PC-3 (cell line): ENCODE results near the gene KIF3A. TPM values are rescaled to one million over a fixed set of nuclear protein-coding genes. Genes with fewer than 3 reads are reported as not detected.

Experiments used
- ATAC-seq: fragments of 200-7000 bp; cut with Tn5 transposase; 2 replicates; pipeline ENCODE4 v1.9.1; 2020; ENCODE audit warnings: mild to moderate bottlenecking, moderate library complexity
- BruUV-seq: library from RNA; stranded (reverse); fragments of 400-500 nt; replicated peaks from 2 replicates; lab custom pipeline; 2021; lab: Mats Ljungman, UMichigan
- CTCF ChIA-PET: fragments of 300-600 bp; sonication (Branson Sonifier 250); formaldehyde crosslinking; loops from one replicate; lab custom pipeline; 2022; ENCODE audit warnings: antibody characterized with exemption; lab: Charles Lee
- POLR2A ChIA-PET: fragments of 300-600 bp; sonication (Branson Sonifier 250); formaldehyde crosslinking; loops from one replicate; lab custom pipeline; 2022; ENCODE audit warnings: antibody characterized with exemption; ENCODE audit not compliant: unreplicated experiment; lab: Charles Lee
- DNase-seq: peaks from one replicate; pipeline ENCODE4 v3.0.0-alpha.2; 2015
- H2AFZ ChIP-seq: fragments of 300-600 bp; sonication (generic); 2 replicates; pipeline ENCODE4 v1.6.0; 2016; ENCODE audit warnings: antibody characterized with exemption, low read length
- H3F3A ChIP-seq: fragments of 300-600 bp; sonication (generic); one replicate; pipeline ENCODE4 v1.6.0; 2017; ENCODE audit warnings: antibody characterized with exemption, low read length, control low read depth, mild to moderate bottlenecking; ENCODE audit not compliant: unreplicated experiment
- H3K27ac ChIP-seq: fragments of 300-600 bp; sonication (generic); 2 replicates; pipeline ENCODE4 v1.5.1; 2016; ENCODE audit warnings: mild to moderate bottlenecking, low read length
- H3K27me3 ChIP-seq: fragments of 300-600 bp; sonication (generic); 2 replicates; pipeline ENCODE4 v1.6.1; 2016; ENCODE audit warnings: low read length, mixed read lengths
- H3K36me3 ChIP-seq: fragments of 300-600 bp; sonication (generic); 2 replicates; pipeline ENCODE4 v1.6.1; 2016; ENCODE audit warnings: low read depth, mixed run types, low read length, mixed read lengths
- H3K4me1 ChIP-seq: fragments of 300-600 bp; sonication (generic); 2 replicates; pipeline ENCODE4 v1.5.1; 2016; ENCODE audit warnings: low read length; ENCODE audit not compliant: insufficient read depth
- H3K4me2 ChIP-seq: fragments of 300-600 bp; sonication (generic); 2 replicates; pipeline ENCODE4 v1.6.0; 2016; ENCODE audit warnings: low read length
- H3K4me3 ChIP-seq: fragments of 300-600 bp; sonication (generic); 2 replicates; pipeline ENCODE4 v1.5.1; 2016; ENCODE audit warnings: mild to moderate bottlenecking, low read length, mixed read lengths
- H3K79me2 ChIP-seq: fragments of 300-600 bp; sonication (generic); 2 replicates; pipeline ENCODE4 v1.6.1; 2017; ENCODE audit warnings: low read length, mixed read lengths
- H3K9ac ChIP-seq: fragments of 300-600 bp; sonication (generic); 2 replicates; pipeline ENCODE4 v1.6.0; 2016; ENCODE audit warnings: mild to moderate bottlenecking, low read length
- H3K9me2 ChIP-seq: fragments of 300-600 bp; sonication (generic); replicated peaks from 2 replicates; pipeline ENCODE4 v1.6.1; 2016; ENCODE audit warnings: mixed run types, low read length, mixed read lengths
- H3K9me3 ChIP-seq: fragments of 300-600 bp; sonication (generic); 2 replicates; pipeline ENCODE4 v1.6.1; 2016; ENCODE audit warnings: low read length, mixed read lengths
- H4K20me1 ChIP-seq: fragments of 300-600 bp; sonication (generic); 2 replicates; pipeline ENCODE4 v1.6.1; 2016; ENCODE audit warnings: low read length, mixed read lengths
- EZH2 ChIP-seq: fragments of 300-600 bp; sonication (generic); IDR thresholded peaks from one replicate; pipeline ENCODE4 v1.6.1; 2017; ENCODE audit warnings: antibody characterized with exemption, mild to moderate bottlenecking, low read length; ENCODE audit not compliant: unreplicated experiment
- EZH2phosphoT487 ChIP-seq: fragments of 300-600 bp; sonication (generic); IDR thresholded peaks from 2 replicates; pipeline ENCODE4 v1.6.1; 2018; ENCODE audit warnings: mild to moderate bottlenecking, antibody characterized with exemption, low read length, borderline replicate concordance
- intact Hi-C: fragments of 100-400 bp; cut with micrococcal nuclease; formaldehyde crosslinking; loops from 2 replicates; pipeline ENCODE4 v1.9.0; 2023
- total RNA-seq: library from RNA; depleted of rRNA; stranded (reverse); fragments of >200 nt; gene quantifications from 2 replicates; pipeline ENCODE4 v1.2.3, GENCODE V29; 2014
- TF ChIP-seq, protein P1 (sequence below): fragments of 300-600 bp; sonication (generic); conservative IDR thresholded peaks from 2 replicates; pipeline ENCODE4 v1.5.1; 2017; ENCODE audit warnings: antibody characterized with exemption, low read depth, mild to moderate bottlenecking, low read length

KIF3A gene
- total RNA-seq, 1 experiment from 2014 or later = 5.7 TPM

- Histone ChIP-seq H3K9me3 (no peaks in the 10 kb centered on the region), H3K4me2 (no peak overlapping the region), H3K79me2 (no peaks in the 10 kb centered on the region), H3K9me2 (no peaks in the 10 kb centered on the region), H3K36me3 (no peaks in the 10 kb centered on the region; the same call in 1 of the 2 replicates), H3K27ac (no peak overlapping the region), H2AFZ (no peak overlapping the region), H3F3A (no peaks in the 10 kb centered on the region), H3K4me1 (no peaks in the 10 kb centered on the region), H3K4me3 (no peak overlapping the region), H4K20me1 (no peaks in the 10 kb centered on the region), H3K9ac (no peak overlapping the region), H3K27me3 (no peaks in the 10 kb centered on the region)
- ChIA-PET CTCF (no interaction called here), POLR2A (no interaction called here)
- no TSS peak for BruUV-seq
- intact Hi-C loops = no loop called here
- no peak for DNase-seq
- TF ChIP-seq EZH2phosphoT487 (no peak), EZH2 (no peak)
- TF ChIP-seq, protein P1, sequence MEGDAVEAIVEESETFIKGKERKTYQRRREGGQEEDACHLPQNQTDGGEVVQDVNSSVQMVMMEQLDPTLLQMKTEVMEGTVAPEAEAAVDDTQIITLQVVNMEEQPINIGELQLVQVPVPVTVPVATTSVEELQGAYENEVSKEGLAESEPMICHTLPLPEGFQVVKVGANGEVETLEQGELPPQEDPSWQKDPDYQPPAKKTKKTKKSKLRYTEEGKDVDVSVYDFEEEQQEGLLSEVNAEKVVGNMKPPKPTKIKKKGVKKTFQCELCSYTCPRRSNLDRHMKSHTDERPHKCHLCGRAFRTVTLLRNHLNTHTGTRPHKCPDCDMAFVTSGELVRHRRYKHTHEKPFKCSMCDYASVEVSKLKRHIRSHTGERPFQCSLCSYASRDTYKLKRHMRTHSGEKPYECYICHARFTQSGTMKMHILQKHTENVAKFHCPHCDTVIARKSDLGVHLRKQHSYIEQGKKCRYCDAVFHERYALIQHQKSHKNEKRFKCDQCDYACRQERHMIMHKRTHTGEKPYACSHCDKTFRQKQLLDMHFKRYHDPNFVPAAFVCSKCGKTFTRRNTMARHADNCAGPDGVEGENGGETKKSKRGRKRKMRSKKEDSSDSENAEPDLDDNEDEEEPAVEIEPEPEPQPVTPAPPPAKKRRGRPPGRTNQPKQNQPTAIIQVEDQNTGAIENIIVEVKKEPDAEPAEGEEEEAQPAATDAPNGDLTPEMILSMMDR = no peak
- no peak for ATAC-seq
Observed at GRCh38 chr5:132763181-132764036, 26.1 kb upstream of the KIF3A start.

GRCh38 chr5:132762246-132763000 is 25.1 kb upstream of the KIF3A start:
- H2AFZ ChIP-seq = no peak overlapping the region
- CTCF ChIA-PET = no interaction called here
- TF ChIP-seq EZH2phosphoT487 = no peak
- TF ChIP-seq EZH2 = no peak
- TF ChIP-seq, protein P1 = no peak
- no peak overlapping the region for H3K4me2 ChIP-seq
- BruUV-seq = no TSS peak
- H3K4me3 ChIP-seq = no peak overlapping the region
- no peaks in the 10 kb centered on the region for H4K20me1 ChIP-seq
- POLR2A ChIA-PET = no interaction called here
- H3K27ac ChIP-seq = no peak overlapping the region
- no peaks in the 10 kb centered on the region for H3K4me1 ChIP-seq
- H3K9ac ChIP-seq = no peak overlapping the region
- no peak for DNase-seq
- H3K9me2 ChIP-seq = no peaks in the 10 kb centered on the region
- no peaks in the 10 kb centered on the region for H3K79me2 ChIP-seq
- no peak for ATAC-seq
- no peaks in the 10 kb centered on the region for H3K9me3 ChIP-seq
- no peaks in the 10 kb centered on the region for H3K27me3 ChIP-seq
- H3K36me3 ChIP-seq = no peaks in the 10 kb centered on the region; the same call in 1 of the 2 replicates
- no peaks in the 10 kb centered on the region for H3F3A ChIP-seq
- intact Hi-C loops = no loop called here
